Activated CD8-positive, alpha-beta memory T cell treated with anti-CD3 and anti-CD28 coated beads, Interleukin-2, amount 50 U/mL, for 1 hour (primary cell): ENCODE results near the gene ANKRD13B.
"Not testable (repeated sequence)": the region's sequence is repeated elsewhere in the genome, so short reads cannot be mapped to it uniquely, and the experiment has no call there.

Experiments
- DNase-seq: peaks from one replicate; pipeline ENCODE4 v3.0.0-alpha.2; 2020; ENCODE audit errors: extremely low read depth

ANKRD13B gene

DNA sequence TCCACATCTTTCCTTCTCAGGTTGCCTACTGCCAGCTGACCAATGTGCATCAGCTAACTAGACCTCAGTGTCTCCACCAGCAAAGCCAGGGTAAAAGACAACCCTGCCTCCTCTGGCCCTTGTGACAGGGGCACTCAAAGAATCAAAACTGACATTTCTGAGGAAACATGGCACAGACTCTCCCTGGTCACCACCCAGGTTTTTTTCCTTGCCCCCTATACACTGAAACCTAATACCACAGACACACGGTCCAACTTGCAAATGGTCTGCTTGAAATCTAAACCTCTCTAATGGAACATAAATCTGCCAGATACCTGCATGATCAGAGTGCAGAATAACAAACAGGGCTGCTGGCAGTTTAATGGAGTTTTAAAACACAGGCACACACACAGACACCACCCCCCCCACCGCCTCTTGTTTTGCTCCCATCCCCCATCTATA lies 49.3 kb downstream of the ANKRD13B start:
- no peak for DNase-seq

- no peak for DNase-seq
Measured at GRCh38 chr17:29643817-29644160, 50.9 kb downstream of the ANKRD13B start.

GRCh38 chr17:29645515-29646051 lies 52.7 kb downstream of the ANKRD13B start:
- DNase-seq: no peak

DNA sequence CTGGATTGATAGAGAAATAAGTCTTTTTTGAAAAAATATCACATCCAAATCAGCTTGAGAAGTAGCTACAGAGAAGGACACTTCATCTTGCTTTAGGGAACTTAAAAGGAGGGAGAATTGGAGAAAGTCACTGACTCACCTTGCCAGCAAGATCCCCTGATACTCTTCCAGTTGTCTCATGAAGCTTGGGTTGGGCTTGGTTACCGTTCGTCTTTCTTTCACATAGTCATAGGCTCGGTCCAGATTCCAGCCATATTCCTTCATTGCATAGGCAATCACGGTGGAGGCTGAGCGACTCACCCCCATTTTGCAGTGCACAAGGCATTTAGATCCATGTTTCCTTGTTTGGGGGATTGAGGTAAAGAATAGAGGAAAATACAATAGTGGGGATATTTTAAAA lies 55.1 kb downstream of the ANKRD13B start:
- no peak for DNase-seq

DNA sequence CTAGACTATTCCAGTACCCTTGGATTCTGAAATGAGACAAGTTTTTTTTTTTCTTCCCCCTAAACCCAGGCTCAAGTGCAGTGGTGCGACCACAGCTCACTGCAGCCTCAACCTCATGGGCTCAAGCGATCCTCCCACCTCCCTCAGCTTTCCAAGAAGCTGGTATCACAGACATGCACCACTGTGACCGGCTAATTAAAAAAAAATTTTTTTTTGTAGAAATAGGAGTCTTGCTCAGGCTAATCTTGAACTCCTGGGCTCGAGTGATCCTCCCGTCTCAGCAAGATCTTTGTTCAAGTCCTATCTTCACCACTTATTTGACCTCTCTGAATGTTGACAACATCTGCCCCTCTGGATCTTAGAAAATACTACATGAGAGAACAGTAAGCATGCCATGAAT lies 56.4 kb downstream of the ANKRD13B start:
- DNase-seq: no peak

DNA sequence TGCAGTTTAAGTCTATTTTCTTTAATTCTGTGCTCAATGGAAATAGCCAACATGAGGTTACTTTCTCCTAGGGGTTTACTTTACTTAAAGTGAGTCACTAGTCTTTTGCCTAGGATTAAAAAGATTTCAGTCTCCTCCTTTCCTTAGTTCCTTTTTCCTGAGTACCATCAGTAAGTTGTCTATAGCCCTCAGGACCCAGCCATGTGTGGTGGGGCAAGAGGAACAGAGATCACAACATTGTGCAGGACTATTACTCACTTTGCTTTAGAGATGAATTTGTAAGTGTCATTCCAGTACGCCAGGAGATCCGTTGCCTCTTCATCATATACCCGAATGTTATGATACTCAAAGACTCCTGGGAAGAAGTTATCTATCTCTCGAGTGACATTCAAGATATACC lies 57.5 kb downstream of the ANKRD13B start:
- no peak for DNase-seq

DNA sequence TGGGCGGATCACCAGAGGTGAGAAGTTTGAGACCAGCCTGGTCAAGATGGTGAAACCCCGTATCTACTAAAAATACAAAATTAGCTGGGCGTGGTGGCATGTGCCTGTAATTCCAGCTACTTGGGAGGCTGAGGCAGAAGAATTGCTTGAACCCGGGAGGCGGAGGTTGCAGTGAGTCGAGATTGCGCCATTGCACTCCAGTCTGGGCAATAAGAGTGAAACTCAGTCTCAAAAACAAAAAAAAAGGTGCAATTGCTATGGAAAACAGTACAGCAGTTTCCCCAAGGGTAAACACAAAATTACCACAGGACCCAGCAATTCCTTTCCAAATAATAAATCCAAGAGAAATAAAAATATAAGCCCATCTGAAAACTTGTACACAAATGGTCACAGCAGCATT lies 59.0 kb downstream of the ANKRD13B start:
- not testable (repeated sequence) for DNase-seq

GRCh38 chr17:29652976-29653375 lies 60.0 kb downstream of the ANKRD13B start:
- no peak for DNase-seq

GRCh38 chr17:29653995-29654714 lies 61.2 kb downstream of the ANKRD13B start:
- DNase-seq: no peak

GRCh38 chr17:29655323-29655722 lies 62.4 kb downstream of the ANKRD13B start:
- DNase-seq: no peak

- DNase-seq: no peak
Measured at GRCh38 chr17:29659155-29659554, 66.2 kb downstream of the ANKRD13B start.

GRCh38 chr17:29661213-29661612 lies 68.3 kb downstream of the ANKRD13B start:
- DNase-seq: no peak

DNA sequence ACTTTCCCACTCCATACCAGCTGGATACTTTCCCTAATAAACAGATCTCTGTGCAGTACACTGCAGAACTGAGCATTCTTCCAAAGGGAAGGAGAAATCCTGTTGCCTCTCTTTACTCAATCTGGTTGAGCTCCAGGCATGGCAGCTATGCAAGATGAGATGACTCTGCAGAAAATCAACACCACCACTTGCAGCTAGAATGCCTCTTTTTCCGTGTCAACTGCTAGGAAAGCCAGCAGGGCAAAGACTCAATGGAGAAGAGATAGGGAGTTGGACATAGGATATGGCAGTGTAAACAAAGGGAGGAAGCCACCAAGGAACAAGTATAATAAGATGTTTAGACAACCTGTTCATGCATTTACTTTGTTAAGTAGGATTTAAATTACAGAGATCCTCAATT lies 70.2 kb downstream of the ANKRD13B start:
- DNase-seq: no peak
